ENCODE results near the gene CDH5.

DNA sequence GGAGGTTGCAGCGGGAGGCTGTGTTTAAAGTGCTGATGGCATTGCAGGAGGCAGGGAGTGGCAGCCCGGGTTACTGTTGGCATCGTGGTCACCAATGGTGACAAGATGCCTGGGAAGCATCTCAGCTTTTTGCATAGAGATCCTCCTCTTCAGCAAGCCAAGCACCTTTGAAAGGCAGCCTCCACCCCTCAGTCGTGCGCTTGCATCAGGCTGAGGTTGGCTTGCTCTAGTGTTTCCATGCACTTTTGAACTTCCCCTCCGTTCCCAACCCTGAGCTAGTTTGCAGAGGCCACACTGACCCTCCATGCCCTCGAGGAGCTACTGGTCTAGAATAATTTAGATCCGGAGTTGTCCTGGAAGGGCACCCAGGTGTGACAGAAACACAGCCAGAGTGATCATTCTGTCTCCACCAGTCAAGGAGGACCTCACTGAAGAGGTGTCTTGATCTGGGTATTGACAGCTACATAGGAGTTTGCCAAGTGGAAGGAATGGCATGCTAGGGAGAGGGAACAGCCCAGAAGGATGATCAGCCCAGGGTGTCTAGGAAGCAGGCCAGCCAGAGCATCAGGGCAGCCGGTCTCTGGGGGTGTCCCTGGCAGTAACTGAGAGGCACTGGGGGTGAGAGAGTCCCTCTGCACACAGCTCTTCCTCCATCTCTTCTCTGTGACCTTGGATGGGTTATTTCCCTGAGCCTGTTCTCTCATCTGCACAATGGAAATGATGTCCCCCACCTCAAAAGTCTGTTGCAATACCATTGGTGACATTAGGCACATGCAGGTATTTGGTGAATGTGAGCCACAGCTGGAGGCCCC, 68.3 kb downstream of the CDH5 start:
- TF ChIP-seq, protein P1, sequence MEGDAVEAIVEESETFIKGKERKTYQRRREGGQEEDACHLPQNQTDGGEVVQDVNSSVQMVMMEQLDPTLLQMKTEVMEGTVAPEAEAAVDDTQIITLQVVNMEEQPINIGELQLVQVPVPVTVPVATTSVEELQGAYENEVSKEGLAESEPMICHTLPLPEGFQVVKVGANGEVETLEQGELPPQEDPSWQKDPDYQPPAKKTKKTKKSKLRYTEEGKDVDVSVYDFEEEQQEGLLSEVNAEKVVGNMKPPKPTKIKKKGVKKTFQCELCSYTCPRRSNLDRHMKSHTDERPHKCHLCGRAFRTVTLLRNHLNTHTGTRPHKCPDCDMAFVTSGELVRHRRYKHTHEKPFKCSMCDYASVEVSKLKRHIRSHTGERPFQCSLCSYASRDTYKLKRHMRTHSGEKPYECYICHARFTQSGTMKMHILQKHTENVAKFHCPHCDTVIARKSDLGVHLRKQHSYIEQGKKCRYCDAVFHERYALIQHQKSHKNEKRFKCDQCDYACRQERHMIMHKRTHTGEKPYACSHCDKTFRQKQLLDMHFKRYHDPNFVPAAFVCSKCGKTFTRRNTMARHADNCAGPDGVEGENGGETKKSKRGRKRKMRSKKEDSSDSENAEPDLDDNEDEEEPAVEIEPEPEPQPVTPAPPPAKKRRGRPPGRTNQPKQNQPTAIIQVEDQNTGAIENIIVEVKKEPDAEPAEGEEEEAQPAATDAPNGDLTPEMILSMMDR (conservative IDR thresholded peaks at IDR 0.05; ENCODE audit: low read depth, low read length): no peak
- no peak for TF ChIP-seq EZH2 (IDR thresholded peaks at IDR 0.05; ENCODE audit: low read length, unreplicated experiment)

Data from PC-3 (cell line).